UCSD-AML1 (cell line): ENCODE measurements around the gene ZNF777.
"Not testable (repeated sequence)": the region's sequence is repeated elsewhere in the genome, so short reads cannot be mapped to it uniquely, and the experiment has no call there.

Source experiments
- DNase-seq: peaks from one replicate; lab custom pipeline; 2025; ENCODE audit not compliant: unreplicated experiment; lab: John Stamatoyannopoulos, UW

ZNF777 gene

GRCh38 chr7:149420006-149420405 is 40.9 kb downstream of the ZNF777 start:
- DNase-seq = no peak

DNA sequence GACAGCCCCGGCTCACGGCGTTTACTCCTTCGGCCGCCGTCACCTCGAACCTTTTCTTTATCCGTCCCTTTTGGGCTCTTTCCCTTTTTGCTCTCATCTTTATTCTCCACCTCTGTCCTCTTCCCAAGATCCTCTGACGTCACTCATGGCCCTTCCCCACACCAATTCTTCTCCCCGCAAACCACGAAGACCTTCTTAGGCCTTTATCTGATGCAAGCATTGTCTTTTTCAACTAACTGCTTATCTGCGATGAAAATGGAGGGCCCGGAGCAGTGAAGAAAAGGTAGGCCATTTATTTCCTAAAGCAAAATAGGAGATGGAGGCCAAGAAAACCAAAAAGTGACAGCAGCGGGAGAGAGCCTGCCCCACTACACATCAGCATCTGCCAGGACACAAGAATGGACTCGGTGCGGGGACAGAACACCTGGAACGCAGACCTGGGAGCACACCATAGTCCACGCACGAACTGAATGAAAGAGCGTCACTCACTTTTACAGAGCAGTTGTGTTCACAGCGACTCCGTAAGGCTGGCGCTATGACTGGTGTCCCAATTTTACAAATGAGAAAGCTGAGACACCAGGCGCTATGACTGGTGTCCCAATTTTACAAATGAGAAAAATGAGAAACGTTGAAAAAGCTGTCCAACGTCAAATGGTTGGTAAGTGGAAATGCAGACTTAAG is 45.3 kb downstream of the ZNF777 start:
- no peak for DNase-seq

GRCh38 chr7:149414745-149415390 is 46.0 kb downstream of the ZNF777 start:
- DNase-seq = no peak

- no peak for DNase-seq
These were observed 46.7 kb downstream of the ZNF777 start for GRCh38 chr7:149414171-149414570.

DNA sequence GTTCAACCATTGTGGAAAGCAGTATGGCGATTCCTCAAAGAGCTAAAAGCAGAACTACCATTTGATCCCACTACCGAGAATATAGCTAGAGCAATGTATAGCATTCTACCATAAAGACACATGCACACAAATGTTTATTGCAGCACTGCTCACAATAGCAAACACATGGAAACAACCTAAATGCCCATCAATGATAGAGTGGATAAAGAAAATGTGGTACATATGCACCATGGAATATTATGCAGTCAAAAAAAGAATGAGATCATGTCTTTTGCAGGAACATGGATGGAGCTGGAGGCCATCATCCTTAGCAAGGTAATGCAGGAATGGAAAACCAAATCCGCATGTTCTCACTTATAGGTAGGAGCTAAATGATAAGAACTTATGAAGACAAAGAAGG is 47.8 kb downstream of the ZNF777 start:
- DNase-seq = not testable (repeated sequence)

DNA sequence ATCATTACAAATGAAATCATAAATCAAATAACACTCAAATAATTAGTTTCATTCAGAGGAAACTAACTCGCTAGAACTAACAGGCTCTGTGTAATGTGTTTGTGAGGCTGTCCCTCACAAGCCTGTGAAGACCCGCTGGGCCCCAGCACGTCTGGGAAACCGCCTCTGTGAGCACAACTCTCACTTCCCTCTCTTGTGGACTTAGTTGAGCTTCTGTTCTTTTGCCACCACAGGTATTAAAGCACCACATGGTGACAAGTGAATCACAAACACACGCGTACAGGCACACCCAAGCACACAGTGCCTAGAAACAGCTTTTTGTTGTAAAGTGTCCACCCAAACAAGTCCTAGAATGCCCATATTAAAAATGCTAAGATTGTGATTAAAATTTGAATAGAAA is 51.0 kb downstream of the ZNF777 start:
- no peak for DNase-seq

DNA sequence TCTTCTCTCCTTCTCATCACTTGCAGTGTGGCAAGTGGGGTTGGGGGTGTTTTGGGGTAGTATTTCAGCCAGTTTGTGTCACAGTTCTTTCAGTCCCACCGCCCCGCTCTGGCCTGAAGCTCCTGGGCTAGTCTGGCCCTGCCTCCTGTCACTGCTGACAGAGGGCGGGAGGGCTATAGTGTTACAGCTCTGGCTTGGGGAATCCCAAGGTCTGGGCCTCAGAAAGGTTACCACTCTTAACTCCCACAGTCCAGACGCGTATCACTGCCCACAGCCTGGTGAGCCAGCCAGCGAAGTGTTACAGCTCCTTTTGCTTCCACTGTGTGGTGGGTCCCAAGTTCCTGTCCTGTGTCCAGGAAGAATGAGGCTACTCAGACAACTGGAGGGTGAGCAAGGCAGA is 56.0 kb downstream of the ZNF777 start:
- DNase-seq = no peak

DNA sequence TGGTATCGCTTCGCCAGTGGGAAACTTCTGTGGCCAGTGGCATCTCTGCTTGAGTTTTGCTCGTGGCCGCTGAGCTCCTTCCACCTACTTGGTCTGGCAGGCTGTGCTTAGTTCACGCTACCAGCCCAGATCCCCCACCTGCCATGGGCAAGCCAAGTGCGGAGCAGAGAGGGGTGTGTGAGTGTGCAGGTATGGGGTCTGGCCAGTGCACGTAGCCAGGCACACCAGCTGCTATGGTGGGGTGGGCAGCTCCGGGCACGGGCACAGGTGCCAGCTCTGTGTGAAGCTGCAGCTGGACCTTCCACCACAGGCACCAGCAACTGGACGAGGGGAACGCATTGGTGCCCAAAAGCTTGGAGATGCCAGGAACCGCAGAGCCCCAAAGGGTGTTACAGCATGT is 56.5 kb downstream of the ZNF777 start:
- no peak for DNase-seq

- DNase-seq = no peak
These were observed 62.6 kb downstream of the ZNF777 start for GRCh38 chr7:149398195-149398820.

- DNase-seq = no peak
These were observed 63.3 kb downstream of the ZNF777 start for GRCh38 chr7:149397470-149398043.

GRCh38 chr7:149388550-149389335 is 72.1 kb downstream of the ZNF777 start:
- DNase-seq = not testable (repeated sequence)

DNA sequence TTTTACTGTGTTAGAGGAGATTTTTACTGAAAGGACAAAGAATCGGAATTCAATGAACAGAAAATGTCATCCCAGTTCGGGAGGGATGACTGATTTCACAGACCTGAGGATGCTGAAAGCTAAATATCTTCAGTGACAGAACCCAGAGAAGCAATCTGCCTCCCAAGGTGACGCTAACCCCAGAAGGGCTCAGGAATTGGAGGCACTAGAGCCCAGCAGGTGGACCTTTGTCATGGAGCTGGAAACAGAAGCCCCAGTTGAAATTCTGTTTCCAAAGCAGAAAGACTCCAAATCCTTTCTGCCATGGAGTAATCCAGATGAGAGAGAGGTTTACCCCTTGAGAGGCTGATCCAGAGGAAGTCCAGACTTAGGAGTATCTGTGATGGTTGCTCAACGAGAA is 74.3 kb downstream of the ZNF777 start:
- DNase-seq = not testable (repeated sequence)

GRCh38 chr7:149385195-149385950 is 75.5 kb downstream of the ZNF777 start:
- DNase-seq = no peak
